AML-193 (cell line): ENCODE data around the gene APOL4.
"Not testable (repeated sequence)": the region's sequence is repeated elsewhere in the genome, so short reads cannot be mapped to it uniquely, and the experiment has no call there.

ENCODE experiments used
- DNase-seq, 2 experiments: peaks; one replicate each; lab custom pipeline; 2025; lab: John Stamatoyannopoulos, UW

The APOL4 gene

GRCh38 chr22:36208914-36209313 lies 7.3 kb upstream of the APOL4 start:
- DNase-seq = no peak

GRCh38 chr22:36208162-36208765 lies 6.7 kb upstream of the APOL4 start:
- DNase-seq = no peak

- DNase-seq = no peak
These were observed 4.6 kb upstream of the APOL4 start for GRCh38 chr22:36206255-36206654.

- not testable (repeated sequence) for DNase-seq
These were observed 4.0 kb upstream of the APOL4 start for GRCh38 chr22:36205573-36205972.

GRCh38 chr22:36204632-36205015 lies 3.0 kb upstream of the APOL4 start:
- DNase-seq = no peak

- no peak for DNase-seq
These were observed 2.5 kb upstream of the APOL4 start for GRCh38 chr22:36204001-36204631.

- DNase-seq = not testable (repeated sequence)
These were observed 1.8 kb upstream of the APOL4 start for GRCh38 chr22:36203441-36203840.

GRCh38 chr22:36202906-36203305 lies 1.3 kb upstream of the APOL4 start:
- not testable (repeated sequence) for DNase-seq

GRCh38 chr22:36201025-36201424 lies 584 bp downstream of the APOL4 start:
- not testable (repeated sequence) for DNase-seq

GRCh38 chr22:36199001-36199551 lies 2.5 kb downstream of the APOL4 start:
- no peak for DNase-seq

GRCh38 chr22:36198536-36198935 lies 3.1 kb downstream of the APOL4 start:
- DNase-seq = no peak

- DNase-seq = no peak
These were observed 4.0 kb downstream of the APOL4 start for GRCh38 chr22:36197514-36198146.

GRCh38 chr22:36197065-36197440 lies 4.6 kb downstream of the APOL4 start:
- DNase-seq = no peak

- no peak for DNase-seq
These were observed 5.2 kb downstream of the APOL4 start for GRCh38 chr22:36196254-36197064.

- DNase-seq = peak; percentile 49 to 53
These were observed 6.6 kb downstream of the APOL4 start for GRCh38 chr22:36194971-36195370.

- DNase-seq = no peak
These were observed 7.2 kb downstream of the APOL4 start for GRCh38 chr22:36194385-36194784.

GRCh38 chr22:36193577-36193976 lies 8.0 kb downstream of the APOL4 start:
- DNase-seq = no peak

GRCh38 chr22:36193171-36193570 lies 8.4 kb downstream of the APOL4 start:
- no peak for DNase-seq

- DNase-seq = no peak
These were observed 9.1 kb downstream of the APOL4 start for GRCh38 chr22:36192542-36192941.

- no peak for DNase-seq
These were observed 10.3 kb downstream of the APOL4 start for GRCh38 chr22:36191106-36191836.

GRCh38 chr22:36187862-36188261 lies 13.7 kb downstream of the APOL4 start:
- not testable (repeated sequence) for DNase-seq
